K562 (cell line): ENCODE data around the gene MEA1. TPM values are rescaled to one million over a fixed set of nuclear protein-coding genes. Genes with fewer than 3 reads are reported as not detected.

Experiments
- FOXP1 ChIP-seq: sonication (generic); formaldehyde crosslinking; IDR thresholded peaks from 2 replicates; pipeline ENCODE4 v1.8.0; 2022; ENCODE audit warnings: mild to moderate bottlenecking, missing genetic modification reagents
- MAFG ChIP-seq: fragments of 450-650 bp; conservative IDR thresholded peaks from 2 replicates; pipeline ENCODE4 v1.6.1; 2016; ENCODE audit warnings: missing genetic modification characterization, missing compliant biosample characterization
- NEUROD1 ChIP-seq: fragments of 150-350 bp; IDR thresholded peaks from 2 replicates; pipeline ENCODE4 v1.6.1; 2014; ENCODE audit warnings: borderline replicate concordance, low read length, low read depth; ENCODE audit not compliant: partially characterized antibody
- TRIM28 ChIP-seq: fragments of 450-650 bp; IDR thresholded peaks from 2 replicates; pipeline ENCODE4 v1.6.1; 2017
- ZNF143 ChIP-seq: sonication (generic); formaldehyde crosslinking; IDR thresholded peaks from 2 replicates; pipeline ENCODE4 v1.9.0; 2022; ENCODE audit warnings: mild to moderate bottlenecking, missing genetic modification reagents
- ZNF780A ChIP-seq: fragments of 250-450 bp; sonication (Bioruptor Pico); IDR thresholded peaks from 2 replicates; pipeline ENCODE4 v1.5.0; 2021; ENCODE audit warnings: mild to moderate bottlenecking
- polyA plus RNA-seq, 8 experiments: library from polyadenylated mRNA; depleted of rRNA in 4 of 8; stranded (reverse) in 5 of 8; unstranded in 3 of 8; fragments of >200 nt; fragmentation: Nextera tagmentation in 2 of 8; fragmentation: Illumina TruSeq in 1 of 8; extraction: Ambion mirVana in 2 of 8; extraction: Trizol in 1 of 8; gene quantifications; 2 replicates each; pipeline versions ENCODE4 v1.2.1 to v1.2.3, GENCODE V29; 2011 to 2014; ENCODE audit warnings: inconsistent platforms in 1 of 8, missing spikeins in 1 of 8
- total RNA-seq, 7 experiments: library from RNA; depleted of rRNA in 6 of 7; stranded (reverse); fragments of >200 nt in 6 of 7; fragmentation: Illumina TruSeq in 2 of 7; extraction: Trizol in 2 of 7; gene quantifications; 2 replicates each; pipeline versions ENCODE4 v1.2.1 to v1.2.3, GENCODE V29; 2011 to 2021; ENCODE audit warnings: low replicate concordance in 1 of 7
- TF ChIP-seq, protein P1 (sequence below), 2 experiments: IDR thresholded peaks; 2 replicates each; pipeline ENCODE4 v1.6.1; 2011; ENCODE audit warnings: borderline replicate concordance in 1 of 2, control low read depth in 1 of 2, low read depth in 1 of 2, low read length in 1 of 2, mild to moderate bottlenecking in 1 of 2, mixed read lengths in 1 of 2, moderate library complexity in 1 of 2; ENCODE audit not compliant: insufficient read depth in 1 of 2, insufficient read length in 1 of 2, poor library complexity in 1 of 2, severe bottlenecking in 1 of 2; ENCODE audit errors: extremely low read depth in 1 of 2
- TF ChIP-seq, protein P2 (sequence below), 2 experiments: fragments of 450-650 bp in 1 of 2; sonication (generic) in 1 of 2; formaldehyde crosslinking in 1 of 2; IDR thresholded peaks in 1 of 2; conservative IDR thresholded peaks in 1 of 2; 2 replicates each; pipeline versions ENCODE4 v1.6.1 to v1.8.1; 2016 to 2023; ENCODE audit warnings: mild to moderate bottlenecking in 2 of 2, moderate library complexity in 2 of 2, inconsistent platforms in 1 of 2, missing genetic modification reagents in 1 of 2
- TF ChIP-seq, protein P3 (sequence below): fragments of 200-600 bp; sonication (generic); IDR thresholded peaks from one replicate; pipeline ENCODE4 v1.6.1; 2012; ENCODE audit warnings: mild to moderate bottlenecking, low read depth, low read length, inconsistent platforms
- TF ChIP-seq, protein P4 (sequence below): fragments of 450-650 bp; IDR thresholded peaks from 2 replicates; pipeline ENCODE4 v1.6.1; 2016; ENCODE audit warnings: low read depth, mild to moderate bottlenecking, moderate library complexity

MEA1 gene
- total and polyA plus RNA-seq, 9 of the 15 experiments (the other 6 are each of a cell fraction or from before 2014, with no cell fraction given), result 86.8 to 210 (median 152) TPM

DNA sequence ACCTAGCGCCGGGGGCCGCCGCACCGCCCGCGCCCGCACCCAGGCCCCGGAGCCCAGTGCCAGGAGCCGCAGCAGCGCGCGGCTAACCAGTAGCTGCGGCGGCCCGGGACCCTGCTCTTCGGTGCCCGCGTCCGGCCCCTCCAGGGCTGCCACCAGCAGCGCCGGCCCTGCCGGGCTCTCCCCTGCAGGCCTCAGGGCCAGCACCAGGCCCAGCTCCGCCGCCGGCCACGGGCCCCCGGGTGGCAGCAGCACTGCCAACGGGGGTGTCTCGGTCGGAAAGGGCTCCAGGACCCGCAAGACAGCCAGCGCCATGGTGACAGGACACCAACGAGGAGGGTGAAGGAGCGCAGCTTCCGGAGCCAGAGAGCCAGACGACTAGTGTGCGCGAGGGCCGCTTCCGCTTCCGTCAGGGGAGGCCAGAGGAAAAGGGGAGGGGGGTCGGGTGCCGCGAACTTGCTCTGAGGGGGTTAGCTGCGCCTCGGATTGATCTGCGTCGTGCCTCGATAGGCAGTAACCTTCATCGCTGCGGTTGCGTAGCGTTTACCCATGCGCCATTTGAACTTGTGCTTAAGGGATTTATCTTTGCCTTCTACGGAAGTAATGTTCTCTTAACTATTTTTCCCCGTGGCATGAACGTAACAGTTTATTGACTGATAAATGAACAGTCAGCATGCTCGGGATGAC is 34.8 kb downstream of the MEA1 start, which contains the start of gene PEX6 (continued):
- TF ChIP-seq, protein P1, sequence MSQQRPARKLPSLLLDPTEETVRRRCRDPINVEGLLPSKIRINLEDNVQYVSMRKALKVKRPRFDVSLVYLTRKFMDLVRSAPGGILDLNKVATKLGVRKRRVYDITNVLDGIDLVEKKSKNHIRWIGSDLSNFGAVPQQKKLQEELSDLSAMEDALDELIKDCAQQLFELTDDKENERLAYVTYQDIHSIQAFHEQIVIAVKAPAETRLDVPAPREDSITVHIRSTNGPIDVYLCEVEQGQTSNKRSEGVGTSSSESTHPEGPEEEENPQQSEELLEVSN (IDR thresholded peaks at IDR 0.05; ENCODE audit: borderline replicate concordance in 1 of 2, extremely low read depth in 1 of 2, insufficient read depth in 1 of 2, insufficient read length in 1 of 2, low read depth in 1 of 2, low read length in 1 of 2, poor library complexity in 1 of 2, severe bottlenecking in 1 of 2), result peak; percentile 65 to 67
- TF ChIP-seq FOXP1 (CRISPR knock-in tag), result no peak
- TF ChIP-seq, protein P2, sequence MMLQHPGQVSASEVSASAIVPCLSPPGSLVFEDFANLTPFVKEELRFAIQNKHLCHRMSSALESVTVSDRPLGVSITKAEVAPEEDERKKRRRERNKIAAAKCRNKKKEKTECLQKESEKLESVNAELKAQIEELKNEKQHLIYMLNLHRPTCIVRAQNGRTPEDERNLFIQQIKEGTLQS (IDR thresholded peaks at IDR 0.05), result no peak
- TF ChIP-seq, protein P2 (CRISPR knock-in tag; conservative IDR thresholded peaks at IDR 0.05), result no peak
- TF ChIP-seq ZNF780A (CRISPR knock-in tag), result no peak
- TF ChIP-seq TRIM28, result no peak
- TF ChIP-seq, protein P3, sequence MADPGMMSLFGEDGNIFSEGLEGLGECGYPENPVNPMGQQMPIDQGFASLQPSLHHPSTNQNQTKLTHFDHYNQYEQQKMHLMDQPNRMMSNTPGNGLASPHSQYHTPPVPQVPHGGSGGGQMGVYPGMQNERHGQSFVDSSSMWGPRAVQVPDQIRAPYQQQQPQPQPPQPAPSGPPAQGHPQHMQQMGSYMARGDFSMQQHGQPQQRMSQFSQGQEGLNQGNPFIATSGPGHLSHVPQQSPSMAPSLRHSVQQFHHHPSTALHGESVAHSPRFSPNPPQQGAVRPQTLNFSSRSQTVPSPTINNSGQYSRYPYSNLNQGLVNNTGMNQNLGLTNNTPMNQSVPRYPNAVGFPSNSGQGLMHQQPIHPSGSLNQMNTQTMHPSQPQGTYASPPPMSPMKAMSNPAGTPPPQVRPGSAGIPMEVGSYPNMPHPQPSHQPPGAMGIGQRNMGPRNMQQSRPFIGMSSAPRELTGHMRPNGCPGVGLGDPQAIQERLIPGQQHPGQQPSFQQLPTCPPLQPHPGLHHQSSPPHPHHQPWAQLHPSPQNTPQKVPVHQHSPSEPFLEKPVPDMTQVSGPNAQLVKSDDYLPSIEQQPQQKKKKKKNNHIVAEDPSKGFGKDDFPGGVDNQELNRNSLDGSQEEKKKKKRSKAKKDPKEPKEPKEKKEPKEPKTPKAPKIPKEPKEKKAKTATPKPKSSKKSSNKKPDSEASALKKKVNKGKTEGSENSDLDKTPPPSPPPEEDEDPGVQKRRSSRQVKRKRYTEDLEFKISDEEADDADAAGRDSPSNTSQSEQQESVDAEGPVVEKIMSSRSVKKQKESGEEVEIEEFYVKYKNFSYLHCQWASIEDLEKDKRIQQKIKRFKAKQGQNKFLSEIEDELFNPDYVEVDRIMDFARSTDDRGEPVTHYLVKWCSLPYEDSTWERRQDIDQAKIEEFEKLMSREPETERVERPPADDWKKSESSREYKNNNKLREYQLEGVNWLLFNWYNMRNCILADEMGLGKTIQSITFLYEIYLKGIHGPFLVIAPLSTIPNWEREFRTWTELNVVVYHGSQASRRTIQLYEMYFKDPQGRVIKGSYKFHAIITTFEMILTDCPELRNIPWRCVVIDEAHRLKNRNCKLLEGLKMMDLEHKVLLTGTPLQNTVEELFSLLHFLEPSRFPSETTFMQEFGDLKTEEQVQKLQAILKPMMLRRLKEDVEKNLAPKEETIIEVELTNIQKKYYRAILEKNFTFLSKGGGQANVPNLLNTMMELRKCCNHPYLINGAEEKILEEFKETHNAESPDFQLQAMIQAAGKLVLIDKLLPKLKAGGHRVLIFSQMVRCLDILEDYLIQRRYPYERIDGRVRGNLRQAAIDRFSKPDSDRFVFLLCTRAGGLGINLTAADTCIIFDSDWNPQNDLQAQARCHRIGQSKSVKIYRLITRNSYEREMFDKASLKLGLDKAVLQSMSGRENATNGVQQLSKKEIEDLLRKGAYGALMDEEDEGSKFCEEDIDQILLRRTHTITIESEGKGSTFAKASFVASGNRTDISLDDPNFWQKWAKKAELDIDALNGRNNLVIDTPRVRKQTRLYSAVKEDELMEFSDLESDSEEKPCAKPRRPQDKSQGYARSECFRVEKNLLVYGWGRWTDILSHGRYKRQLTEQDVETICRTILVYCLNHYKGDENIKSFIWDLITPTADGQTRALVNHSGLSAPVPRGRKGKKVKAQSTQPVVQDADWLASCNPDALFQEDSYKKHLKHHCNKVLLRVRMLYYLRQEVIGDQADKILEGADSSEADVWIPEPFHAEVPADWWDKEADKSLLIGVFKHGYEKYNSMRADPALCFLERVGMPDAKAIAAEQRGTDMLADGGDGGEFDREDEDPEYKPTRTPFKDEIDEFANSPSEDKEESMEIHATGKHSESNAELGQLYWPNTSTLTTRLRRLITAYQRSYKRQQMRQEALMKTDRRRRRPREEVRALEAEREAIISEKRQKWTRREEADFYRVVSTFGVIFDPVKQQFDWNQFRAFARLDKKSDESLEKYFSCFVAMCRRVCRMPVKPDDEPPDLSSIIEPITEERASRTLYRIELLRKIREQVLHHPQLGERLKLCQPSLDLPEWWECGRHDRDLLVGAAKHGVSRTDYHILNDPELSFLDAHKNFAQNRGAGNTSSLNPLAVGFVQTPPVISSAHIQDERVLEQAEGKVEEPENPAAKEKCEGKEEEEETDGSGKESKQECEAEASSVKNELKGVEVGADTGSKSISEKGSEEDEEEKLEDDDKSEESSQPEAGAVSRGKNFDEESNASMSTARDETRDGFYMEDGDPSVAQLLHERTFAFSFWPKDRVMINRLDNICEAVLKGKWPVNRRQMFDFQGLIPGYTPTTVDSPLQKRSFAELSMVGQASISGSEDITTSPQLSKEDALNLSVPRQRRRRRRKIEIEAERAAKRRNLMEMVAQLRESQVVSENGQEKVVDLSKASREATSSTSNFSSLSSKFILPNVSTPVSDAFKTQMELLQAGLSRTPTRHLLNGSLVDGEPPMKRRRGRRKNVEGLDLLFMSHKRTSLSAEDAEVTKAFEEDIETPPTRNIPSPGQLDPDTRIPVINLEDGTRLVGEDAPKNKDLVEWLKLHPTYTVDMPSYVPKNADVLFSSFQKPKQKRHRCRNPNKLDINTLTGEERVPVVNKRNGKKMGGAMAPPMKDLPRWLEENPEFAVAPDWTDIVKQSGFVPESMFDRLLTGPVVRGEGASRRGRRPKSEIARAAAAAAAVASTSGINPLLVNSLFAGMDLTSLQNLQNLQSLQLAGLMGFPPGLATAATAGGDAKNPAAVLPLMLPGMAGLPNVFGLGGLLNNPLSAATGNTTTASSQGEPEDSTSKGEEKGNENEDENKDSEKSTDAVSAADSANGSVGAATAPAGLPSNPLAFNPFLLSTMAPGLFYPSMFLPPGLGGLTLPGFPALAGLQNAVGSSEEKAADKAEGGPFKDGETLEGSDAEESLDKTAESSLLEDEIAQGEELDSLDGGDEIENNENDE, result no peak
- TF ChIP-seq NEUROD1, result peak; percentile 62
- TF ChIP-seq MAFG, result peak; percentile 74
- TF ChIP-seq, protein P4, sequence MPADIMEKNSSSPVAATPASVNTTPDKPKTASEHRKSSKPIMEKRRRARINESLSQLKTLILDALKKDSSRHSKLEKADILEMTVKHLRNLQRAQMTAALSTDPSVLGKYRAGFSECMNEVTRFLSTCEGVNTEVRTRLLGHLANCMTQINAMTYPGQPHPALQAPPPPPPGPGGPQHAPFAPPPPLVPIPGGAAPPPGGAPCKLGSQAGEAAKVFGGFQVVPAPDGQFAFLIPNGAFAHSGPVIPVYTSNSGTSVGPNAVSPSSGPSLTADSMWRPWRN, result no peak
- no peak for TF ChIP-seq ZNF143 (CRISPR knock-in tag)
